Naive thymus-derived CD4-positive, alpha-beta T cell (primary cell): Measurements from ENCODE around the gene HOMER3. TPM values are rescaled to one million over a fixed set of nuclear protein-coding genes. Genes with fewer than 3 reads are reported as not detected.
"Not testable (repeated sequence)": the region's sequence is repeated elsewhere in the genome, so short reads cannot be mapped to it uniquely, and the experiment has no call there.

Experiments
- ATAC-seq: fragments of 150-1000 bp; cut with Tn5 transposase; 2 replicates; pipeline ENCODE4 v1.10.0; 2021; ENCODE audit warnings: mild to moderate bottlenecking, moderate library complexity
- CTCF ChIA-PET: fragments of 350-600 bp; sonication (Branson Sonifier 250); formaldehyde crosslinking; loops from one replicate; lab custom pipeline; 2021; ENCODE audit warnings: antibody characterized with exemption; lab: Charles Lee
- POLR2A ChIA-PET: fragments of 350-600 bp; sonication (Branson Sonifier 250); formaldehyde crosslinking; loops from one replicate; lab custom pipeline; 2021; ENCODE audit warnings: antibody characterized with exemption, inconsistent platforms; lab: Charles Lee
- DNase-seq, 9 donors: peaks; one replicate each; pipeline versions ENCODE4 v3.0.0 to v3.0.0-alpha.2; 2020 to 2022; ENCODE audit warnings: mixed read lengths in 1 of 9
- H3K27ac ChIP-seq: one replicate; pipeline ENCODE4 v1.7.0; 2013; ENCODE audit warnings: mild to moderate bottlenecking, low read depth, low read length, moderate library complexity
- H3K27me3 ChIP-seq, 2 donors: one replicate each; pipeline ENCODE4 v1.7.0; 2013; ENCODE audit warnings: low read length in 2 of 2, mild to moderate bottlenecking in 2 of 2, moderate library complexity in 2 of 2; ENCODE audit not compliant: control insufficient read depth in 2 of 2, insufficient read depth in 2 of 2
- H3K36me3 ChIP-seq, 3 experiments: 1 replicate in 2 of 3; 2 replicates in 1 of 3; pipeline ENCODE4 v1.7.0; 2013; ENCODE audit warnings: low read length in 3 of 3, mild to moderate bottlenecking in 3 of 3, moderate library complexity in 1 of 3; ENCODE audit not compliant: insufficient read depth in 3 of 3, control insufficient read depth in 2 of 3
- H3K4me1 ChIP-seq, 2 donors: one replicate each; pipeline ENCODE4 v1.7.0; 2013; ENCODE audit warnings: low read length in 2 of 2, mild to moderate bottlenecking in 2 of 2, moderate library complexity in 1 of 2; ENCODE audit not compliant: control insufficient read depth in 2 of 2, insufficient read depth in 2 of 2
- H3K4me3 ChIP-seq: 2 replicates; pipeline ENCODE4 v1.7.0; 2013; ENCODE audit warnings: mild to moderate bottlenecking, low read length
- H3K9me3 ChIP-seq, 3 experiments: 1 replicate in 2 of 3; 2 replicates in 1 of 3; pipeline ENCODE4 v1.7.0; 2013; ENCODE audit warnings: low read length in 3 of 3; ENCODE audit not compliant: control insufficient read depth in 2 of 3
- H3K27ac Mint-ChIP-seq, 9 donors: one replicate each; pipeline ENCODE4 v1.8.0; 2020 to 2022; ENCODE audit warnings: mixed read lengths in 9 of 9, mild to moderate bottlenecking in 8 of 9, moderate library complexity in 5 of 9, inconsistent platforms in 2 of 9
- H3K27me3 Mint-ChIP-seq, 5 donors: one replicate each; pipeline ENCODE4 v1.8.0; 2021 to 2022; ENCODE audit warnings: mixed read lengths in 5 of 5, mild to moderate bottlenecking in 1 of 5
- H3K36me3 Mint-ChIP-seq, 5 donors: one replicate each; pipeline ENCODE4 v1.8.0; 2020 to 2022; ENCODE audit warnings: mixed read lengths in 5 of 5, mild to moderate bottlenecking in 3 of 5, inconsistent platforms in 1 of 5
- H3K4me1 Mint-ChIP-seq, 7 donors: one replicate each; pipeline ENCODE4 v1.8.0; 2020 to 2022; ENCODE audit warnings: mixed read lengths in 7 of 7, mild to moderate bottlenecking in 3 of 7, inconsistent platforms in 1 of 7
- H3K4me3 Mint-ChIP-seq, 10 donors: one replicate each; pipeline ENCODE4 v1.8.0; 2020 to 2022; ENCODE audit warnings: mild to moderate bottlenecking in 10 of 10, mixed read lengths in 10 of 10, moderate library complexity in 6 of 10, inconsistent platforms in 2 of 10
- H3K9me3 Mint-ChIP-seq, 11 donors: one replicate each; pipeline ENCODE4 v1.8.0; 2020 to 2022; ENCODE audit warnings: mixed read lengths in 11 of 11, mild to moderate bottlenecking in 4 of 11, inconsistent platforms in 1 of 11, moderate library complexity in 1 of 11
- intact Hi-C, 2 donors: fragments of 100-400 bp; cut with micrococcal nuclease; formaldehyde crosslinking; loops; one replicate each; pipeline ENCODE4 v1.15.1; 2023
- polyA plus RNA-seq, 2 donors: library from polyadenylated mRNA; unstranded; fragments of 300-500 nt; fragmentation: Illumina TruSeq; gene quantifications; one replicate each; pipeline ENCODE4 v1.2.3, GENCODE V29; 2021
- total RNA-seq, 6 experiments: library from RNA in 5 of 6; stranded (reverse) in 5 of 6; gene quantifications; 1 replicate in 5 of 6; 2 replicates in 1 of 6; pipeline ENCODE4 v1.2.3 and lab custom pipeline; 2021 to 2026

Gene HOMER3
- total and polyA plus RNA-seq, 7 experiments from 2014 or later = 0.53 to 16.3 (median 1.4) TPM; not detected in 3

- ChIA-PET POLR2A (no interaction called here), CTCF (no interaction called here)
- Mint-ChIP-seq H3K27ac (no peak overlapping the region), H3K9me3 (peaks cover 0 to 11% (median 0%) of the 10 kb centered on the region in 11 donors), H3K4me1 (peaks cover 0 to 2% (median 0%) of the 10 kb centered on the region in 7 donors), H3K36me3 (no peaks in the 10 kb centered on the region), H3K27me3 (no peaks in the 10 kb centered on the region), H3K4me3 (no peak overlapping the region)
- intact Hi-C loops = no loop called here
- DNase-seq (no peak), ATAC-seq (no peak)
- Histone ChIP-seq H3K27ac (no peak overlapping the region), H3K27me3 (no peaks in the 10 kb centered on the region), H3K9me3 (no peaks in the 10 kb centered on the region), H3K36me3 (no peaks in the 10 kb centered on the region), H3K4me1 (no peaks in the 10 kb centered on the region), H3K4me3 (no peak overlapping the region)
Observed at GRCh38 chr19:18955042-18955441, 14.0 kb upstream of the HOMER3 start.

GRCh38 chr19:18954094-18954493 is 13.1 kb upstream of the HOMER3 start:
- POLR2A ChIA-PET = no interaction called here

GRCh38 chr19:18952364-18953003 is 11.5 kb upstream of the HOMER3 start:
- H3K27ac Mint-ChIP-seq, H3K27me3 Mint-ChIP-seq, CTCF ChIA-PET, H3K27me3 ChIP-seq, ATAC-seq, H3K36me3 ChIP-seq, H3K9me3 ChIP-seq, intact Hi-C loops, H3K4me1 ChIP-seq, POLR2A ChIA-PET, H3K27ac ChIP-seq, H3K4me3 ChIP-seq, H3K36me3 Mint-ChIP-seq, DNase-seq, H3K4me3 Mint-ChIP-seq, H3K4me1 Mint-ChIP-seq: not testable (repeated sequence)
- H3K9me3 Mint-ChIP-seq = peaks cover 0 to 11% (median 0%) of the 10 kb centered on the region in 11 donors

More at GRCh38 chr19:18954094-18954493, 13.1 kb upstream of the HOMER3 start:
- no peaks in the 10 kb centered on the region for H3K36me3 ChIP-seq
- no peaks in the 10 kb centered on the region for H3K36me3 Mint-ChIP-seq
- CTCF ChIA-PET = no interaction called here
- H3K27ac ChIP-seq = no peak overlapping the region
- no peak overlapping the region for H3K4me3 Mint-ChIP-seq
- no peak for DNase-seq
- H3K27me3 Mint-ChIP-seq = no peaks in the 10 kb centered on the region
- intact Hi-C loops = no loop called here
- peaks cover 0 to 11% (median 0%) of the 10 kb centered on the region in 11 donors for H3K9me3 Mint-ChIP-seq
- H3K4me1 Mint-ChIP-seq = peaks cover 0 to 2% (median 0%) of the 10 kb centered on the region in 7 donors
- no peak overlapping the region for H3K4me3 ChIP-seq
- no peaks in the 10 kb centered on the region for H3K4me1 ChIP-seq
- H3K27me3 ChIP-seq = no peaks in the 10 kb centered on the region
- H3K9me3 ChIP-seq = no peaks in the 10 kb centered on the region
- H3K27ac Mint-ChIP-seq = no peak overlapping the region
- no peak for ATAC-seq

- H3K27me3 Mint-ChIP-seq = no peaks in the 10 kb centered on the region
- no peak overlapping the region for H3K27ac Mint-ChIP-seq
- ChIA-PET CTCF (no interaction called here), POLR2A (no interaction called here)
- Histone ChIP-seq H3K9me3 (no peaks in the 10 kb centered on the region), H3K36me3 (no peaks in the 10 kb centered on the region), H3K27ac (no peak overlapping the region), H3K4me3 (no peak overlapping the region), H3K27me3 (no peaks in the 10 kb centered on the region), H3K4me1 (no peaks in the 10 kb centered on the region)
- ATAC-seq = no peak
- H3K36me3 Mint-ChIP-seq = no peaks in the 10 kb centered on the region
- H3K4me3 Mint-ChIP-seq = no peak overlapping the region
- DNase-seq = no peak
- intact Hi-C loops = no loop called here
- H3K4me1 Mint-ChIP-seq = peaks cover 0 to 2% (median 0%) of the 10 kb centered on the region in 7 donors
- H3K9me3 Mint-ChIP-seq = peaks cover 0 to 11% (median 0%) of the 10 kb centered on the region in 11 donors
Observed at GRCh38 chr19:18951721-18952281, 10.8 kb upstream of the HOMER3 start.

- POLR2A ChIA-PET = no interaction called here
- Histone ChIP-seq H3K36me3 (no peaks in the 10 kb centered on the region), H3K27ac (no peak overlapping the region), H3K27me3 (no peaks in the 10 kb centered on the region), H3K4me1 (no peaks in the 10 kb centered on the region), H3K4me3 (no peak overlapping the region), H3K9me3 (no peaks in the 10 kb centered on the region)
- CTCF ChIA-PET = no interaction called here
- peaks cover 0 to 8% (median 6%) of the 10 kb centered on the region in 5 donors for H3K27me3 Mint-ChIP-seq
- H3K27ac Mint-ChIP-seq = no peak overlapping the region
- H3K4me3 Mint-ChIP-seq = no peak overlapping the region
- DNase-seq (no peak), ATAC-seq (no peak)
- intact Hi-C loops = no loop called here
- peaks cover 0 to 7% (median 0%) of the 10 kb centered on the region in 11 donors for H3K9me3 Mint-ChIP-seq
- H3K36me3 Mint-ChIP-seq = no peaks in the 10 kb centered on the region
- no peaks in the 10 kb centered on the region for H3K4me1 Mint-ChIP-seq
Observed at GRCh38 chr19:18949858-18950257, 8.8 kb upstream of the HOMER3 start.

- H3K27ac ChIP-seq = no peak overlapping the region
- no peaks in the 10 kb centered on the region for H3K4me1 Mint-ChIP-seq
Observed at GRCh38 chr19:18948976-18949356, 7.9 kb upstream of the HOMER3 start.

More at GRCh38 chr19:18948976-18949356, 7.9 kb upstream of the HOMER3 start:
- ChIA-PET POLR2A (no interaction called here), CTCF (no interaction called here)
- H3K36me3 ChIP-seq = no peaks in the 10 kb centered on the region
- ATAC-seq (no peak), DNase-seq (no peak)
- Mint-ChIP-seq H3K4me3 (no peak overlapping the region), H3K27ac (no peak overlapping the region), H3K9me3 (no peaks in the 10 kb centered on the region), H3K36me3 (no peaks in the 10 kb centered on the region), H3K27me3 (peaks cover 0 to 8% (median 6%) of the 10 kb centered on the region in 5 donors)
- no peaks in the 10 kb centered on the region for H3K9me3 ChIP-seq
- H3K4me3 ChIP-seq = no peak overlapping the region
- no peaks in the 10 kb centered on the region for H3K4me1 ChIP-seq
- intact Hi-C loops = no loop called here
- H3K27me3 ChIP-seq = no peaks in the 10 kb centered on the region
